ENCODE data around the gene MICAL3. TPM values are rescaled to one million over a fixed set of nuclear protein-coding genes. Genes with fewer than 3 reads are reported as not detected.

The MICAL3 gene
- total RNA-seq, 1 donor from 2014 or later = 36.9 TPM

GRCh38 chr22:17911312-17911705 is 113.1 kb downstream of the MICAL3 start:
- H3K4me1 ChIP-seq = peaks cover 3 to 23% of the 10 kb centered on the region in 2 donors
- no peaks in the 10 kb centered on the region for H3K9me3 ChIP-seq
- peaks cover 6 to 9% of the 10 kb centered on the region in 2 donors for H3K36me3 ChIP-seq
- DNase-seq (ENCODE audit: low spot score in 2 of 2) = no peak
- intact Hi-C loops (cut with DNase I) = loop anchor here (2.0 to 5.0 kb wide), 4 partner anchors 49 to 165 kb away; partner anchors contain the start of genes MICAL3 and PEX26
- H3K27me3 ChIP-seq = no peaks in the 10 kb centered on the region
- TF ChIP-seq, protein P1, sequence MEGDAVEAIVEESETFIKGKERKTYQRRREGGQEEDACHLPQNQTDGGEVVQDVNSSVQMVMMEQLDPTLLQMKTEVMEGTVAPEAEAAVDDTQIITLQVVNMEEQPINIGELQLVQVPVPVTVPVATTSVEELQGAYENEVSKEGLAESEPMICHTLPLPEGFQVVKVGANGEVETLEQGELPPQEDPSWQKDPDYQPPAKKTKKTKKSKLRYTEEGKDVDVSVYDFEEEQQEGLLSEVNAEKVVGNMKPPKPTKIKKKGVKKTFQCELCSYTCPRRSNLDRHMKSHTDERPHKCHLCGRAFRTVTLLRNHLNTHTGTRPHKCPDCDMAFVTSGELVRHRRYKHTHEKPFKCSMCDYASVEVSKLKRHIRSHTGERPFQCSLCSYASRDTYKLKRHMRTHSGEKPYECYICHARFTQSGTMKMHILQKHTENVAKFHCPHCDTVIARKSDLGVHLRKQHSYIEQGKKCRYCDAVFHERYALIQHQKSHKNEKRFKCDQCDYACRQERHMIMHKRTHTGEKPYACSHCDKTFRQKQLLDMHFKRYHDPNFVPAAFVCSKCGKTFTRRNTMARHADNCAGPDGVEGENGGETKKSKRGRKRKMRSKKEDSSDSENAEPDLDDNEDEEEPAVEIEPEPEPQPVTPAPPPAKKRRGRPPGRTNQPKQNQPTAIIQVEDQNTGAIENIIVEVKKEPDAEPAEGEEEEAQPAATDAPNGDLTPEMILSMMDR (IDR thresholded peaks at IDR 0.05) = no peak
- H3K4me3 ChIP-seq = no peak overlapping the region
- peak overlapping the region; percentile 67 to 79 for H3K27ac ChIP-seq

GRCh38 chr22:17910561-17911311 is 113.6 kb downstream of the MICAL3 start:
- Histone ChIP-seq H3K27me3 (no peaks in the 10 kb centered on the region), H3K27ac (peak overlapping the region; percentile 67 to 79), H3K4me3 (no peak overlapping the region), H3K4me1 (peaks cover 3 to 23% of the 10 kb centered on the region in 2 donors), H3K9me3 (no peaks in the 10 kb centered on the region), H3K36me3 (peaks cover 12 to 14% of the 10 kb centered on the region in 2 donors)
- intact Hi-C loops (cut with DNase I) = loop anchor here (2.0 to 5.0 kb wide), 4 partner anchors 48 to 166 kb away; partner anchors contain the start of genes MICAL3 and PEX26
- DNase-seq (ENCODE audit: low spot score in 2 of 2) = peak; percentile 44 to 87
- TF ChIP-seq, protein P1 (IDR thresholded peaks at IDR 0.05) = peak in 2 of 3 experiments; percentile 34 to 49

- peaks cover 33 to 36% of the 10 kb centered on the region in 2 donors for H3K36me3 ChIP-seq
- H3K9me3 ChIP-seq = no peaks in the 10 kb centered on the region
- H3K27me3 ChIP-seq = no peaks in the 10 kb centered on the region
- TF ChIP-seq, protein P1 (IDR thresholded peaks at IDR 0.05) = no peak
- no peak overlapping the region for H3K27ac ChIP-seq
- H3K4me3 ChIP-seq = no peak overlapping the region
- no peak for DNase-seq (ENCODE audit: low spot score in 2 of 2)
- H3K4me1 ChIP-seq = peaks cover 3 to 23% of the 10 kb centered on the region in 2 donors
- intact Hi-C loops (cut with DNase I) = no loop called here
Measured at GRCh38 chr22:17907748-17908051, 116.7 kb downstream of the MICAL3 start.

DNA sequence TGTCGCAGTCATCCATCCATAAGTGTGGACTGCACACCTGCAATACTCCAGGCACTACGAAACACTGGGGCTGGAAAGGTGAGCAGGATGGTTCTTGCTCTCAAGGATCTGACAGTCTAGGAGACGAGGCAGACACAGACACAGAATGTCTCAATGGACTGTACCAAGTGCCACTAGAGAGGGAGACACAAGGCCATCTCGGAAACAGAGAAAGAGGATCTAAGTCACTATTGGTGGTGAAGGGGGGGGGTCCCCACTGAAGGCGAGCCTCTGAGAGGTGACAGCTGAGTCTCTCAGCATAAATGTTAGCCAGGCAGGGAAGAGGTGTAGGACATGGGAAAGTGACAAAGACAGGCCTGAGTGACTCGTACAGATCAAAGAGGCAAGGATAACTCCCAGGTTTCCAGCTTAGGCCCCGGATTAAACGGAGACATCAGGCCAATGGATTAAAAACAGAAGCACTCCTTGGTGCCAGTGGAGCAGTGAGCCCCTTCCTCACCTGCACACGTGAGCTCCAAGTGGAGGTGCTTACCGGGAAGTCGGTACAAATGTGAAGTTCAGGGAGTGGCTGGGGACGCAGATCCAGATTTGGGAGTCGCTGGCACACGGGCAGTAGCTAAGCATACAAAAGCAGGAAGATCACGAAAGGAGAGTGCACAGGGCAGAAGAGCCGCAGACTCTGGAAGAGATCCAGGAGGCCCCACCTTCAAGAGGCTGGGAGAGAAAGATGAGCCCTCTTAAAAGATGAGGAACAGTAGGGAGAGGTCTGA is 117.2 kb downstream of the MICAL3 start:
- no peak overlapping the region for H3K27ac ChIP-seq

GRCh38 chr22:17905445-17905844 is 118.9 kb downstream of the MICAL3 start:
- no peak overlapping the region for H3K4me3 ChIP-seq
- DNase-seq (ENCODE audit: low spot score in 2 of 2) = no peak
- H3K36me3 ChIP-seq = peaks cover 52 to 59% of the 10 kb centered on the region in 2 donors
- TF ChIP-seq, protein P1 (IDR thresholded peaks at IDR 0.05) = no peak
- H3K27me3 ChIP-seq = no peaks in the 10 kb centered on the region
- peaks cover 2 to 12% of the 10 kb centered on the region in 2 donors for H3K4me1 ChIP-seq
- H3K9me3 ChIP-seq = no peaks in the 10 kb centered on the region
- H3K27ac ChIP-seq = no peak overlapping the region
- intact Hi-C loops (cut with DNase I) = no loop called here

More for the DNA sequence above, 117.2 kb downstream of the MICAL3 start:
- TF ChIP-seq, protein P1 (IDR thresholded peaks at IDR 0.05) = no peak
- H3K9me3 ChIP-seq = no peaks in the 10 kb centered on the region
- H3K27me3 ChIP-seq = no peaks in the 10 kb centered on the region
- no peak for DNase-seq (ENCODE audit: low spot score in 2 of 2)
- peaks cover 3 to 23% of the 10 kb centered on the region in 2 donors for H3K4me1 ChIP-seq
- H3K4me3 ChIP-seq = no peak overlapping the region
- intact Hi-C loops (cut with DNase I) = no loop called here
- H3K36me3 ChIP-seq = peaks cover 38 to 42% of the 10 kb centered on the region in 2 donors

All from ascending aorta (tissue), 2 donors.